ENCODE results near the gene BRIP1.

The BRIP1 gene

GRCh38 chr17:61702450-61702849 is 160.9 kb downstream of the BRIP1 start:
- no peak for TF ChIP-seq CTCF (conservative IDR thresholded peaks at IDR 0.05)
- no peak overlapping the region for H3K27ac ChIP-seq

GRCh38 chr17:61701978-61702377 is 161.3 kb downstream of the BRIP1 start:
- no peak overlapping the region for H3K27ac ChIP-seq
- no peak for TF ChIP-seq CTCF (conservative IDR thresholded peaks at IDR 0.05)

GRCh38 chr17:61701334-61701733 is 162.0 kb downstream of the BRIP1 start:
- no peak for TF ChIP-seq CTCF (conservative IDR thresholded peaks at IDR 0.05)
- H3K27ac ChIP-seq, result no peak overlapping the region

- no peak for TF ChIP-seq CTCF (conservative IDR thresholded peaks at IDR 0.05)
Measured at GRCh38 chr17:61700252-61700651, 163.1 kb downstream of the BRIP1 start.

GRCh38 chr17:61699694-61700093 is 163.6 kb downstream of the BRIP1 start:
- H3K27ac ChIP-seq, result no peak overlapping the region
- no peak for TF ChIP-seq CTCF (conservative IDR thresholded peaks at IDR 0.05)

More at GRCh38 chr17:61700252-61700651, 163.1 kb downstream of the BRIP1 start:
- H3K27ac ChIP-seq, result no peak overlapping the region

- H3K27ac ChIP-seq, result no peak overlapping the region
- TF ChIP-seq CTCF (conservative IDR thresholded peaks at IDR 0.05), result no peak
Measured at GRCh38 chr17:61699032-61699431, 164.3 kb downstream of the BRIP1 start.

GRCh38 chr17:61698244-61698643 is 165.1 kb downstream of the BRIP1 start:
- no peak overlapping the region for H3K27ac ChIP-seq
- TF ChIP-seq CTCF (conservative IDR thresholded peaks at IDR 0.05), result no peak

All from VCaP (cell line).